Loucy (cell line): Measurements from ENCODE around the gene TPO.
"Not testable (repeated sequence)": the region's sequence is repeated elsewhere in the genome, so short reads cannot be mapped to it uniquely, and the experiment has no call there.

Source experiments
- H2AFZ ChIP-seq: fragments of 200-600 bp; sonication (generic); 2 replicates; pipeline ENCODE4 v1.6.0; 2016; ENCODE audit warnings: antibody characterized with exemption, mild to moderate bottlenecking, low read length, moderate library complexity
- H3F3A ChIP-seq: fragments of 200-600 bp; 2 replicates; pipeline ENCODE4 v1.6.0; 2016; ENCODE audit warnings: antibody characterized with exemption, low read depth, mild to moderate bottlenecking
- H3K27me3 ChIP-seq: fragments of 200-600 bp; sonication (generic); 2 replicates; pipeline ENCODE4 v1.6.1; 2014; ENCODE audit warnings: low read length, mild to moderate bottlenecking; ENCODE audit not compliant: insufficient read depth, poor library complexity, severe bottlenecking
- H3K36me3 ChIP-seq: fragments of 200-600 bp; sonication (generic); 2 replicates; pipeline ENCODE4 v1.6.1; 2016; ENCODE audit warnings: low read length; ENCODE audit not compliant: insufficient read depth
- H3K4me1 ChIP-seq: fragments of 200-600 bp; sonication (generic); 2 replicates; pipeline ENCODE4 v1.5.1; 2014; ENCODE audit warnings: low read length, mild to moderate bottlenecking; ENCODE audit not compliant: insufficient read depth, poor library complexity, severe bottlenecking
- H3K4me2 ChIP-seq: fragments of 200-600 bp; sonication (generic); 2 replicates; pipeline ENCODE4 v1.6.0; 2014; ENCODE audit warnings: antibody characterized with exemption, low read length, low read depth, mild to moderate bottlenecking; ENCODE audit not compliant: poor library complexity, severe bottlenecking
- H3K4me3 ChIP-seq: fragments of 200-600 bp; sonication (generic); 2 replicates; pipeline ENCODE4 v1.5.1; 2014; ENCODE audit warnings: low read length, mild to moderate bottlenecking, mixed read lengths; ENCODE audit not compliant: poor library complexity, severe bottlenecking
- H3K79me2 ChIP-seq: fragments of 200-600 bp; sonication (generic); 2 replicates; pipeline ENCODE4 v1.6.1; 2014; ENCODE audit warnings: low read length; ENCODE audit not compliant: insufficient read depth
- H3K9ac ChIP-seq: fragments of 200-600 bp; sonication (generic); 2 replicates; pipeline ENCODE4 v1.6.0; 2014; ENCODE audit warnings: mild to moderate bottlenecking, low read depth, low read length, moderate library complexity; ENCODE audit not compliant: poor library complexity, severe bottlenecking
- H3K9me2 ChIP-seq: fragments of 200-600 bp; sonication (generic); replicated peaks from 2 replicates; pipeline ENCODE4 v1.6.1; 2016; ENCODE audit warnings: low read depth, low read length, mixed read lengths
- H3K9me3 ChIP-seq: fragments of 200-600 bp; sonication (generic); 2 replicates; pipeline ENCODE4 v1.6.1; 2014; ENCODE audit warnings: mild to moderate bottlenecking, antibody characterized with exemption, low read length, low read depth; ENCODE audit not compliant: insufficient read depth
- H4K20me1 ChIP-seq: fragments of 200-600 bp; sonication (generic); 2 replicates; pipeline ENCODE4 v1.6.0; 2014; ENCODE audit warnings: antibody characterized with exemption, low read length, mild to moderate bottlenecking; ENCODE audit not compliant: insufficient read depth, poor library complexity, severe bottlenecking
- EZH2phosphoT487 ChIP-seq: fragments of 200-600 bp; IDR thresholded peaks from 2 replicates; pipeline ENCODE4 v1.6.1; 2018; ENCODE audit warnings: antibody characterized with exemption, mild to moderate bottlenecking, moderate library complexity, borderline replicate concordance
- TF ChIP-seq, protein P1 (sequence below): fragments of 200-600 bp; sonication (generic); conservative IDR thresholded peaks from 2 replicates; pipeline ENCODE4 v1.5.1; 2014; ENCODE audit warnings: mild to moderate bottlenecking, antibody characterized with exemption, low read length

TPO gene

DNA sequence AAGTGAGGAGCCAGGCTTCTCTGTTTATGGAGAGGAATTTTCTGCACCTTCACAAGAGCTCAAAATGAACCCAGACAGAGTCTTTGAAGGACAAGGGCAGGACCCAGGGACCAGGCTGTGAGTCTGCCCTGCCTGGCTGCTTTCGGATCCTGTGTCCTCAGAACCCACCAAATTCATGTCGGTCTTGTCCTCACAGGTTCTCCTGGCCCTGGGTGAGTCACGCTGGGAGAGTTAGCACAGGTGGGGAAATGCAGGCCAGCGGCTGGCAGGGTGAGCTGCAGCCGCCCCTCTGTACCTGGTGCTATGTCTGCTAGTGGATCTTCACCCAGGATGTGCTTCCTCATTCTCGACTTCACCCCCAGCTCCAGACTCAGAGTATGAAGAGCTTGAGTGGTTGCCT is 35.8 kb upstream of the TPO start:
- no peak overlapping the region for H3K4me3 ChIP-seq
- H4K20me1 ChIP-seq: no peaks in the 10 kb centered on the region
- no peaks in the 10 kb centered on the region for H3K27me3 ChIP-seq
- TF ChIP-seq, protein P1, sequence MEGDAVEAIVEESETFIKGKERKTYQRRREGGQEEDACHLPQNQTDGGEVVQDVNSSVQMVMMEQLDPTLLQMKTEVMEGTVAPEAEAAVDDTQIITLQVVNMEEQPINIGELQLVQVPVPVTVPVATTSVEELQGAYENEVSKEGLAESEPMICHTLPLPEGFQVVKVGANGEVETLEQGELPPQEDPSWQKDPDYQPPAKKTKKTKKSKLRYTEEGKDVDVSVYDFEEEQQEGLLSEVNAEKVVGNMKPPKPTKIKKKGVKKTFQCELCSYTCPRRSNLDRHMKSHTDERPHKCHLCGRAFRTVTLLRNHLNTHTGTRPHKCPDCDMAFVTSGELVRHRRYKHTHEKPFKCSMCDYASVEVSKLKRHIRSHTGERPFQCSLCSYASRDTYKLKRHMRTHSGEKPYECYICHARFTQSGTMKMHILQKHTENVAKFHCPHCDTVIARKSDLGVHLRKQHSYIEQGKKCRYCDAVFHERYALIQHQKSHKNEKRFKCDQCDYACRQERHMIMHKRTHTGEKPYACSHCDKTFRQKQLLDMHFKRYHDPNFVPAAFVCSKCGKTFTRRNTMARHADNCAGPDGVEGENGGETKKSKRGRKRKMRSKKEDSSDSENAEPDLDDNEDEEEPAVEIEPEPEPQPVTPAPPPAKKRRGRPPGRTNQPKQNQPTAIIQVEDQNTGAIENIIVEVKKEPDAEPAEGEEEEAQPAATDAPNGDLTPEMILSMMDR: no peak
- TF ChIP-seq EZH2phosphoT487: no peak
- peaks cover 11% of the 10 kb centered on the region for H3K4me1 ChIP-seq
- no peak overlapping the region for H2AFZ ChIP-seq
- H3K4me2 ChIP-seq: no peak overlapping the region
- no peak overlapping the region for H3K9ac ChIP-seq
- H3K9me3 ChIP-seq: no peaks in the 10 kb centered on the region
- H3K36me3 ChIP-seq: no peaks in the 10 kb centered on the region
- no peaks in the 10 kb centered on the region for H3K79me2 ChIP-seq
- no peaks in the 10 kb centered on the region for H3K9me2 ChIP-seq
- no peaks in the 10 kb centered on the region for H3F3A ChIP-seq

DNA sequence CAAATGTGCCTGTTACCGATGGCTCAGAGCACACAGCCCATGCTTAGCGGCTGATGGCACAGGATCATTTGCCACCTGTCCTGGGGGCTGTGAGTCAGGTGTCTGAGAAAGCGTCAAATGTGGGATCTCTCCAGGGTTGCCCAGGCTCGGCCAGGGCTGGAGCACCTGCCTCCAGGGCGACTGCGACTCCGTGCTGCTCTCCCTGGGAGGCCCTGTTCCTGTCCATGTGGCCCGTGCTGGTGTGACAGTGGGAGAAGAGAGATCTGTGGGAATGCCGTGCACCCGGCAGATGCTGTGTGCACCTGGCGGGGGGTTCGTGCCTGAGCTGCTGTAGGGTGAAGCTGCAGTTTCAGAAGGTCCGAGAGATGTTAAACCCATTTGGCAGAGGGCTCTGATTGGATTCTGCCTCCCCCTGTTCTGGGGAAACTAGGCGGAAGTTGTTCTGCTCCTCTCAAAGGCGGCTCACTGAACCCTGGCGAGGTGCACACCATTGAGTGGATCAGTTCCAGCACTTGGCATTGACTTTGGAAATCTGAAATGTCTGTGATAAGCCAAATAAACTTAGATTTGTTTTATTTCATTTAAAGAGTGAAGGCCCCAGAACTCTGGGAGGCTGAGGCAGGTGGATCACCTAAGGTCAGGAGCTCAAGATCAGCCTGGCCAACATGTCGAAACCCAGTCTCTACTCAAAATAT is 34.7 kb upstream of the TPO start:
- Histone ChIP-seq H4K20me1 (no peaks in the 10 kb centered on the region), H3K9me2 (no peaks in the 10 kb centered on the region), H3K4me3 (no peak overlapping the region), H2AFZ (no peak overlapping the region), H3K4me1 (peaks cover 11% of the 10 kb centered on the region), H3K9me3 (no peaks in the 10 kb centered on the region), H3K4me2 (no peak overlapping the region), H3K27me3 (no peaks in the 10 kb centered on the region), H3K36me3 (no peaks in the 10 kb centered on the region), H3K79me2 (no peaks in the 10 kb centered on the region), H3K9ac (no peak overlapping the region), H3F3A (no peaks in the 10 kb centered on the region)
- TF ChIP-seq, protein P1: no peak

DNA sequence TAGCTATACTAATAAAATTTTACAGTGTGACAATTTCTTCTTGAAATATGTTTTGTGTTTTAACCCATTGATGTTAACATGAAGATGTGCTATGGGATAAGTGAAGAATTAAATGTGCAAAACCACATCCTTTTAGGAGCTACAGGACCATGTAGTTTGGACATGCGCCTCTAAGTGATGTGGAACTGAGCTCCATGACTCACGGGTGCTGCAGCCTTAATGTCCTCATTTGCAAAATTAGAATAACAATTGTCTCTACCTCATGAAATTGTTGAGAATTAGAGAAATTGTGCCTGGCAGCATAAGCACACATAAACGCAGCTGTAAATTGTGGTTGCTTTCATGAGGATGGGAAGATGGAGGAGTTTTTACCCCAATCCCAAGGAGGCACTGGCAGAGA is 31.6 kb upstream of the TPO start:
- H3K36me3 ChIP-seq: no peaks in the 10 kb centered on the region
- H4K20me1 ChIP-seq: no peaks in the 10 kb centered on the region
- H3F3A ChIP-seq: no peaks in the 10 kb centered on the region
- H3K27me3 ChIP-seq: no peaks in the 10 kb centered on the region
- H3K9me3 ChIP-seq: no peaks in the 10 kb centered on the region
- H3K79me2 ChIP-seq: no peaks in the 10 kb centered on the region
- no peak for TF ChIP-seq EZH2phosphoT487
- TF ChIP-seq, protein P1: no peak
- no peak overlapping the region for H3K4me3 ChIP-seq
- no peak overlapping the region for H3K9ac ChIP-seq
- no peak overlapping the region for H3K4me2 ChIP-seq
- H3K9me2 ChIP-seq: no peaks in the 10 kb centered on the region
- H3K4me1 ChIP-seq: peaks cover 11% of the 10 kb centered on the region
- no peak overlapping the region for H2AFZ ChIP-seq

- not testable (repeated sequence) for H3K27me3 ChIP-seq, H3F3A ChIP-seq, H3K9me3 ChIP-seq, H3K9me2 ChIP-seq, H3K36me3 ChIP-seq, H3K9ac ChIP-seq, H4K20me1 ChIP-seq, H3K4me1 ChIP-seq, H3K4me2 ChIP-seq, H2AFZ ChIP-seq, H3K79me2 ChIP-seq, H3K4me3 ChIP-seq
Measured at GRCh38 chr2:1387954-1388725, 25.1 kb upstream of the TPO start.

DNA sequence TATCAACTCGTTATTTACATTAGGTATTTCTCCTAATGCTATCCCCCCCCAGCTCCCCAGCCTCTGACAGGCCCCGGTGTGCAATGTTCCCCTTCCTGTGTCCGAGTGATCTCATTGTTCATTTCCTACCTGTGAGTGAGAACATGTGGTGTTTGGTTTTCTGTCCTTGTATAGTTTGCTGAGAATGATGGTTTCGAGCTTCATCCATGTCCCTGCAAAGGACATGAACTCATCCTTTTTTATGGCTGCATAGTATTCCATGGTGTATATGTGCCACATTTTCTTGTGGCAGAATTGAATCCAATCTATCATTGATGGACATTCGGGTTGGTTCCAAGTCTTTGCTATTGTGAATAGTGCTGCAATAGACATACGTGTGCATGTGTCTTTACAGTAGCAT is 23.1 kb upstream of the TPO start:
- H3K4me2 ChIP-seq, H3K79me2 ChIP-seq, H3K9me3 ChIP-seq, H3K36me3 ChIP-seq, H3F3A ChIP-seq, H3K9me2 ChIP-seq, H4K20me1 ChIP-seq, H3K9ac ChIP-seq, H3K4me3 ChIP-seq, H2AFZ ChIP-seq, H3K27me3 ChIP-seq, H3K4me1 ChIP-seq: not testable (repeated sequence)
